ENCODE results near the gene ASNSD1. TPM values are rescaled to one million over a fixed set of nuclear protein-coding genes. Genes with fewer than 3 reads are reported as not detected.

The ASNSD1 gene
- total RNA-seq, 3 donors from 2014 or later (not counting 1 experiment from before 2014, with no cell fraction given), result 17.5 to 30.4 (median 30.3) TPM

DNA sequence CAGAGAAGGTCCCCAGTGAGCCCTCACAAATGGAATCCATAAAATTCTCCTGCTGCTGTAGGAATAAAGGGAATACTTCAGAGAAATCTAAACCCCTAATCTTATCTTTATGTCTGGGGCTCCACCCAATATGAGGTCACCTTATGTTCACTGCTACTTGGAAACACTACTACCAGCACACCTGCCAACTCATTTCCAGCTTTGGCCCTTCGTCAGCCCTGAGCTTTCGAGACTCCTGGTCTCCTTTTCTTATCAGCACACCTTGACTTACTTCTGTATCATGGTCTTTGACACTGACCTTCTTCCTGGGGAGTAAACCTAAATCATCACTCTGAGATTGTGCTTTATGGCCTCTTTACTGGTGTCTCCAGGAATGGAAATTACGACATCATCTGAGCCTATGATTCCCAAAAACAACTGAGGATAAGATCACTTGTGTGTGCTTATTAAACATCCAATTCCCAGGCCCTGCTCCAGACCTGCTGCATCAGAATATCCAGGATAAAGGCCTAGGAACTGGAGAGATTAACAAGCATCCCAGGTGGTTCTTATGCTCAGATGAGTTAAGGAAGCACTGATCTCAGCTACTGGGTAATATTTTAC, 22.2 kb upstream of the ASNSD1 start:
- intact Hi-C loops (cut with micrococcal nuclease), result no loop called here
- Histone ChIP-seq H3K4me3 (ENCODE audit: low read length) (no peak overlapping the region), H3K27ac (ENCODE audit: low read length) (no peak overlapping the region), H3K4me1 (ENCODE audit: control insufficient read depth, insufficient read depth, low read length) (no peaks in the 10 kb centered on the region), H3K27me3 (ENCODE audit: control insufficient read depth, insufficient read depth, low read length) (no peaks in the 10 kb centered on the region), H3K36me3 (ENCODE audit: control insufficient read depth, insufficient read depth, low read length) (no peaks in the 10 kb centered on the region), H3K9me3 (ENCODE audit: control insufficient read depth, insufficient read depth, low read length) (no peaks in the 10 kb centered on the region)
- H3K9me3 Mint-ChIP-seq, result no peaks in the 10 kb centered on the region
- H3K36me3 Mint-ChIP-seq, result no peaks in the 10 kb centered on the region
- DNase-seq, result no peak
- WGBS (ENCODE audit: insufficient coverage), result 62% methylated on average over 3 of the region's 3 CpGs
- TF ChIP-seq, protein P1, sequence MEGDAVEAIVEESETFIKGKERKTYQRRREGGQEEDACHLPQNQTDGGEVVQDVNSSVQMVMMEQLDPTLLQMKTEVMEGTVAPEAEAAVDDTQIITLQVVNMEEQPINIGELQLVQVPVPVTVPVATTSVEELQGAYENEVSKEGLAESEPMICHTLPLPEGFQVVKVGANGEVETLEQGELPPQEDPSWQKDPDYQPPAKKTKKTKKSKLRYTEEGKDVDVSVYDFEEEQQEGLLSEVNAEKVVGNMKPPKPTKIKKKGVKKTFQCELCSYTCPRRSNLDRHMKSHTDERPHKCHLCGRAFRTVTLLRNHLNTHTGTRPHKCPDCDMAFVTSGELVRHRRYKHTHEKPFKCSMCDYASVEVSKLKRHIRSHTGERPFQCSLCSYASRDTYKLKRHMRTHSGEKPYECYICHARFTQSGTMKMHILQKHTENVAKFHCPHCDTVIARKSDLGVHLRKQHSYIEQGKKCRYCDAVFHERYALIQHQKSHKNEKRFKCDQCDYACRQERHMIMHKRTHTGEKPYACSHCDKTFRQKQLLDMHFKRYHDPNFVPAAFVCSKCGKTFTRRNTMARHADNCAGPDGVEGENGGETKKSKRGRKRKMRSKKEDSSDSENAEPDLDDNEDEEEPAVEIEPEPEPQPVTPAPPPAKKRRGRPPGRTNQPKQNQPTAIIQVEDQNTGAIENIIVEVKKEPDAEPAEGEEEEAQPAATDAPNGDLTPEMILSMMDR (IDR thresholded peaks at IDR 0.05), result no peak
- no peak overlapping the region for H3K4me3 Mint-ChIP-seq
- H3K27ac Mint-ChIP-seq, result no peak overlapping the region
- ATAC-seq, result no peak
- no peaks in the 10 kb centered on the region for H3K4me1 Mint-ChIP-seq
- peaks cover 0 to 9% of the 10 kb centered on the region in 2 donors for H3K27me3 Mint-ChIP-seq (ENCODE audit: low read depth in 2 of 2)

GRCh38 chr2:189641002-189641401, 20.3 kb upstream of the ASNSD1 start:
- no peak for DNase-seq
- Histone ChIP-seq H3K4me3 (ENCODE audit: low read length) (no peak overlapping the region), H3K36me3 (ENCODE audit: control insufficient read depth, insufficient read depth, low read length) (no peaks in the 10 kb centered on the region), H3K27ac (ENCODE audit: low read length) (no peak overlapping the region), H3K9me3 (ENCODE audit: control insufficient read depth, insufficient read depth, low read length) (no peaks in the 10 kb centered on the region), H3K4me1 (ENCODE audit: control insufficient read depth, insufficient read depth, low read length) (no peaks in the 10 kb centered on the region), H3K27me3 (ENCODE audit: control insufficient read depth, insufficient read depth, low read length) (no peaks in the 10 kb centered on the region)
- TF ChIP-seq, protein P1 (IDR thresholded peaks at IDR 0.05), result no peak
- Mint-ChIP-seq H3K9me3 (no peaks in the 10 kb centered on the region), H3K36me3 (no peaks in the 10 kb centered on the region), H3K4me3 (no peak overlapping the region), H3K4me1 (no peaks in the 10 kb centered on the region), H3K27me3 (ENCODE audit: low read depth in 2 of 2) (peaks cover 0 to 3% of the 10 kb centered on the region in 2 donors), H3K27ac (no peak overlapping the region)
- WGBS (ENCODE audit: insufficient coverage), result 93% methylated on average over 1 of the region's 1 CpG
- intact Hi-C loops (cut with micrococcal nuclease), result no loop called here
- ATAC-seq, result no peak

- Mint-ChIP-seq H3K27me3 (ENCODE audit: low read depth in 2 of 2) (peaks cover 0 to 7% of the 10 kb centered on the region in 2 donors), H3K27ac (no peak overlapping the region), H3K36me3 (no peaks in the 10 kb centered on the region), H3K4me1 (no peaks in the 10 kb centered on the region), H3K4me3 (no peak overlapping the region), H3K9me3 (no peaks in the 10 kb centered on the region)
- H3K27ac ChIP-seq (ENCODE audit: low read length), result no peak overlapping the region
- no peak overlapping the region for H3K4me3 ChIP-seq (ENCODE audit: low read length)
- no peaks in the 10 kb centered on the region for H3K36me3 ChIP-seq (ENCODE audit: control insufficient read depth, insufficient read depth, low read length)
- intact Hi-C loops (cut with micrococcal nuclease), result no loop called here
- no peak for ATAC-seq
- no peaks in the 10 kb centered on the region for H3K27me3 ChIP-seq (ENCODE audit: control insufficient read depth, insufficient read depth, low read length)
- H3K9me3 ChIP-seq (ENCODE audit: control insufficient read depth, insufficient read depth, low read length), result no peaks in the 10 kb centered on the region
- 84% methylated on average over 2 of the region's 2 CpGs for WGBS (ENCODE audit: insufficient coverage)
- no peak for DNase-seq
- no peaks in the 10 kb centered on the region for H3K4me1 ChIP-seq (ENCODE audit: control insufficient read depth, insufficient read depth, low read length)
- TF ChIP-seq, protein P1 (IDR thresholded peaks at IDR 0.05), result no peak
Measured at GRCh38 chr2:189641590-189641989, 19.7 kb upstream of the ASNSD1 start.

DNA sequence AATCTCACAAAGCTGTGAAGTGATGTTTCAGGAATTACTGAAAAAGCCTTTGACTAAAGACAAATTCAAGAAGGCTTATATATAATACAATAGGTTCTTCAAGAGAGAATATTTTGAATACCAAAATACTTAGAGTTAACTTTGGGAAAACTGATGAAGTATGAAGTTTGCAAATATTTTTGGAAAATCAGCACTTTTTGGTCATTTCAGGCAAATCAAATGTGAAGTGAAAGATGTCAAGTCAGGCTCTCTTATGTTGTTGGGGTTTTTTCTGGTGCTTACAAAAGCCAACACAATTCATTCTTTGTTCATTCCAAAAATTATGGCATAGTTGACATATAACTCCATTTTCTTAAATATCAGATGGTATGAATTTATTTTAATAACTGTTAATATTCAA, 14.7 kb upstream of the ASNSD1 start:
- Histone ChIP-seq H3K4me1 (ENCODE audit: control insufficient read depth, insufficient read depth, low read length) (no peaks in the 10 kb centered on the region), H3K9me3 (ENCODE audit: control insufficient read depth, insufficient read depth, low read length) (no peaks in the 10 kb centered on the region), H3K27ac (ENCODE audit: low read length) (no peak overlapping the region), H3K4me3 (ENCODE audit: low read length) (no peak overlapping the region), H3K36me3 (ENCODE audit: control insufficient read depth, insufficient read depth, low read length) (no peaks in the 10 kb centered on the region), H3K27me3 (ENCODE audit: control insufficient read depth, insufficient read depth, low read length) (no peaks in the 10 kb centered on the region)
- TF ChIP-seq, protein P1 (IDR thresholded peaks at IDR 0.05), result no peak
- no peak for ATAC-seq
- Mint-ChIP-seq H3K27me3 (ENCODE audit: low read depth in 2 of 2) (peaks cover 0 to 7% of the 10 kb centered on the region in 2 donors), H3K4me1 (no peaks in the 10 kb centered on the region), H3K9me3 (no peaks in the 10 kb centered on the region), H3K36me3 (no peaks in the 10 kb centered on the region), H3K4me3 (no peak overlapping the region), H3K27ac (no peak overlapping the region)
- no peak for DNase-seq
- intact Hi-C loops (cut with micrococcal nuclease), result no loop called here

All from natural killer cell (primary cell).